HFF-Myc (cell line): ENCODE data around the gene LRRC66.

Experiments used
- DNase-seq: peaks from one replicate; pipeline ENCODE4 v3.0.0-alpha.2; 2011; ENCODE audit warnings: low read depth; ENCODE audit errors: extremely low read depth
- H3K4me3 ChIP-seq: replicated peaks from 2 replicates; pipeline ENCODE4 v1.5.1; 2011; ENCODE audit warnings: low read depth, mild to moderate bottlenecking, control low read depth, low read length
- TF ChIP-seq, protein P1 (sequence below): IDR thresholded peaks from 2 replicates; pipeline ENCODE4 v1.5.1; 2012; ENCODE audit warnings: mild to moderate bottlenecking, low read depth, low read length, control low read depth; ENCODE audit errors: missing control alignments

LRRC66 gene

GRCh38 chr4:51999250-51999649 is 20.9 kb downstream of the LRRC66 start:
- TF ChIP-seq, protein P1, sequence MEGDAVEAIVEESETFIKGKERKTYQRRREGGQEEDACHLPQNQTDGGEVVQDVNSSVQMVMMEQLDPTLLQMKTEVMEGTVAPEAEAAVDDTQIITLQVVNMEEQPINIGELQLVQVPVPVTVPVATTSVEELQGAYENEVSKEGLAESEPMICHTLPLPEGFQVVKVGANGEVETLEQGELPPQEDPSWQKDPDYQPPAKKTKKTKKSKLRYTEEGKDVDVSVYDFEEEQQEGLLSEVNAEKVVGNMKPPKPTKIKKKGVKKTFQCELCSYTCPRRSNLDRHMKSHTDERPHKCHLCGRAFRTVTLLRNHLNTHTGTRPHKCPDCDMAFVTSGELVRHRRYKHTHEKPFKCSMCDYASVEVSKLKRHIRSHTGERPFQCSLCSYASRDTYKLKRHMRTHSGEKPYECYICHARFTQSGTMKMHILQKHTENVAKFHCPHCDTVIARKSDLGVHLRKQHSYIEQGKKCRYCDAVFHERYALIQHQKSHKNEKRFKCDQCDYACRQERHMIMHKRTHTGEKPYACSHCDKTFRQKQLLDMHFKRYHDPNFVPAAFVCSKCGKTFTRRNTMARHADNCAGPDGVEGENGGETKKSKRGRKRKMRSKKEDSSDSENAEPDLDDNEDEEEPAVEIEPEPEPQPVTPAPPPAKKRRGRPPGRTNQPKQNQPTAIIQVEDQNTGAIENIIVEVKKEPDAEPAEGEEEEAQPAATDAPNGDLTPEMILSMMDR: no peak
- no peak for DNase-seq
- no peak overlapping the region for H3K4me3 ChIP-seq

GRCh38 chr4:51998837-51999236 is 21.3 kb downstream of the LRRC66 start:
- no peak for DNase-seq
- H3K4me3 ChIP-seq: no peak overlapping the region
- TF ChIP-seq, protein P1: no peak

DNA sequence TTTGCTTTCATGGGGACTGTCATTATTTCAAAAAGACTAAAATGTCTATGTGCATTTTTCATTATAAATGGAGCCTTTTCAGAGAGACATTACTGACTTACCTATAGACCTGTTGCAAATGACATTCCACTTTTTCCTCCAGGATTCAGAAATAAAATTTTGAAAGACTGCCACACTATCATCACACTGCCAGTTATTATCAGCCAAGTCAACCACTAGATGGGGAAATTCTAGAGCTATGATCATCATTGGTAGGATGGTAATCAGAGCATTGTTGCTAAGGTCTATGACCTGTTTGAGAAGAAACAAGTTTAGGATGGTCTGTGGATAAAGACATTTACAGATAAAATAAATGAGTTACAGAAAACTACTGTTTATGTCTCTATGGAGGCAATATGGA is 22.5 kb downstream of the LRRC66 start:
- TF ChIP-seq, protein P1: no peak
- H3K4me3 ChIP-seq: no peak overlapping the region
- DNase-seq: no peak

DNA sequence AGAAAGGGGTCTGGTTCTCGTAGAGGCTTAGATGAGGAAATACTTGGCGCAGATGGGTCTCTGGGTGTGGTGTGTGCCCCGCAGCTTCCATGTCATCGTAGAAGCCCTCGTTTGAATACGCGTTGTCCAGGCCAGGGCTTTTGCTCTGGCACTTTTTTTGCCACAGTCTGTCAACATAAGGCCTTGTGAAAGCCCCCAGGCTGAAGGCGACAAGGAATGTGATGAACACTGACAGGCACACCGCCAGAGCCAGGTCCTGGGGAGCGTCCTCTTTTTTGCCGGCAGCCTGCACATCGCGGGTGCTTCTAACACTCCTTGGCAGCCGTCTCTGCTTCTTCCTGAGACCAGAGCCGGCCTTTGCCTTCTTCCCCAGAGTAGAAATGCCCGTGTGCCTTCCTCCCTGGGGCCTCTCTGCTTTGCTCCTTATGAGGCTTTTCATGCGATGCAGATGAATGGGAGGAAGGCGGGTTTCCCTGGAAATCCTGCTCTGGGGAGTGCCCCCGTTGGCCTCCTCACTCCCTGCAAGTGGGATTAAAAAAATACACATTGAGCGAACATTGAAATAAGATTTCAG is 24.4 kb downstream of the LRRC66 start:
- no peak for DNase-seq
- TF ChIP-seq, protein P1: no peak
- H3K4me3 ChIP-seq: no peak overlapping the region

DNA sequence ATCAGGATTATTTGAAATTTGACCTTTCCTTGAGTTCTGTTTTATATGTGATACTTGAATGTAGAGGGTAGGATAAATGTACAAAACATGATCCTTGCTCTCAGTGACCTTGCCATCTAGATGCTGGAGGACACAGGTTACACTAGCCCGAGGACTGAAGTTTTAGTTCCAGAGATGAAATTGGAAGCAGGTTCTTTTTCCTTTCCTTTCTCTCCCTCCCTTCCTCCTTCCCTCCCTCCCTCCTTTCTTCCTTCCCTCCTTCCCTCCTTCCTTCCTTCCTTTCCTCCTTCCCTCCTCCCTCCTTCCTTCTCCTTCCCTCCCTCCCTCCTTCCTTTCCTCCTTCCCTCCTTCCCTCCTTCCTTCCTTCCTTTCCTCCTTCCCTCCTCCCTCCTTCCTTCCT is 54.3 kb downstream of the LRRC66 start:
- TF ChIP-seq, protein P1: no peak
- DNase-seq: no peak
- H3K4me3 ChIP-seq: no peak overlapping the region

GRCh38 chr4:51963841-51964517 is 56.2 kb downstream of the LRRC66 start:
- no peak for DNase-seq
- H3K4me3 ChIP-seq: no peak overlapping the region
- TF ChIP-seq, protein P1: no peak
